SK-N-SH treated with all-trans-retinoic acid at 6 μM for 48 hours (cell line): ENCODE results near the gene ATP11A.

Experiments
- ATAC-seq: fragments of 200-7000 bp; cut with Tn5 transposase; 3 replicates; pipeline ENCODE4 v1.9.1; 2020; ENCODE audit warnings: mild to moderate bottlenecking, moderate library complexity
- ARNTL ChIP-seq: fragments of 450-650 bp; formaldehyde crosslinking; IDR thresholded peaks from 2 replicates; pipeline ENCODE4 v1.5.0; 2020; ENCODE audit warnings: low read depth, mild to moderate bottlenecking, moderate library complexity, borderline replicate concordance
- BACH2 ChIP-seq: fragments of 250-450 bp; sonication (Bioruptor Pico); IDR thresholded peaks from 2 replicates; pipeline ENCODE4 v1.9.0; 2021; ENCODE audit warnings: mild to moderate bottlenecking, borderline replicate concordance
- CREB5 ChIP-seq: fragments of 250-450 bp; sonication (Bioruptor Pico); IDR thresholded peaks from 2 replicates; pipeline ENCODE4 v1.5.1; 2020; ENCODE audit warnings: low read depth, mild to moderate bottlenecking, moderate library complexity
- CSRNP3 ChIP-seq: fragments of 250-450 bp; sonication (Bioruptor Pico); IDR thresholded peaks from 2 replicates; pipeline ENCODE4 v1.5.1; 2021; ENCODE audit warnings: mild to moderate bottlenecking, moderate library complexity
- ESRRG ChIP-seq: fragments of 250-450 bp; sonication (Bioruptor Pico); IDR thresholded peaks from 2 replicates; pipeline ENCODE4 v1.6.1; 2021; ENCODE audit warnings: mild to moderate bottlenecking
- GLIS3 ChIP-seq: fragments of 250-450 bp; sonication (Bioruptor Pico); IDR thresholded peaks from 2 replicates; pipeline ENCODE4 v1.5.0; 2020; ENCODE audit warnings: mild to moderate bottlenecking, moderate library complexity
- ISL1 ChIP-seq: fragments of 250-450 bp; sonication (Bioruptor Pico); IDR thresholded peaks from 2 replicates; pipeline ENCODE4 v2.1.2; 2022; ENCODE audit warnings: mild to moderate bottlenecking, moderate library complexity
- OSR1 ChIP-seq: fragments of 250-450 bp; sonication (Bioruptor Pico); IDR thresholded peaks from 2 replicates; pipeline ENCODE4 v1.8.0; 2022; ENCODE audit warnings: moderate library complexity, mild to moderate bottlenecking, inconsistent platforms
- PATZ1 ChIP-seq: fragments of 250-450 bp; sonication (Bioruptor Pico); IDR thresholded peaks from 2 replicates; pipeline ENCODE4 v1.8.0; 2020; ENCODE audit warnings: mild to moderate bottlenecking, moderate library complexity, borderline replicate concordance
- POU6F1 ChIP-seq: fragments of 250-450 bp; sonication (Bioruptor Pico); IDR thresholded peaks from 2 replicates; pipeline ENCODE4 v1.8.0; 2021; ENCODE audit warnings: low read depth, mild to moderate bottlenecking, moderate library complexity, borderline replicate concordance
- PPARA ChIP-seq: fragments of 250-450 bp; sonication (Bioruptor Pico); IDR thresholded peaks from 2 replicates; pipeline ENCODE4 v1.5.0; 2020; ENCODE audit warnings: mild to moderate bottlenecking, borderline replicate concordance
- RARB ChIP-seq: fragments of 250-450 bp; sonication (Bioruptor Pico); IDR thresholded peaks from 2 replicates; pipeline ENCODE4 v1.8.0; 2021; ENCODE audit warnings: mild to moderate bottlenecking, moderate library complexity
- TCF4 ChIP-seq: fragments of 250-450 bp; sonication (Bioruptor Pico); IDR thresholded peaks from 2 replicates; pipeline ENCODE4 v1.8.0; 2021; ENCODE audit warnings: mild to moderate bottlenecking, moderate library complexity, borderline replicate concordance
- TOX ChIP-seq: fragments of 250-450 bp; sonication (Bioruptor Pico); IDR thresholded peaks from 2 replicates; pipeline ENCODE4 v1.8.0; 2021; ENCODE audit warnings: mild to moderate bottlenecking, moderate library complexity, borderline replicate concordance
- TSHZ2 ChIP-seq: fragments of 250-450 bp; sonication (Bioruptor Pico); IDR thresholded peaks from 2 replicates; pipeline ENCODE4 v1.5.0; 2020; ENCODE audit warnings: mild to moderate bottlenecking, moderate library complexity
- ZC3H10 ChIP-seq: fragments of 250-450 bp; sonication (Bioruptor Pico); IDR thresholded peaks from 2 replicates; pipeline ENCODE4 v1.5.1; 2021; ENCODE audit warnings: mild to moderate bottlenecking, moderate library complexity
- ZFP3 ChIP-seq: fragments of 250-450 bp; sonication (Bioruptor Pico); IDR thresholded peaks from 2 replicates; pipeline ENCODE4 v1.5.0; 2020; ENCODE audit warnings: mild to moderate bottlenecking, moderate library complexity
- ZFP30 ChIP-seq: fragments of 450-650 bp; formaldehyde crosslinking; IDR thresholded peaks from 2 replicates; pipeline ENCODE4 v1.5.0; 2022; ENCODE audit warnings: mild to moderate bottlenecking, moderate library complexity
- ZNF565 ChIP-seq: fragments of 450-650 bp; formaldehyde crosslinking; conservative IDR thresholded peaks from 2 replicates; pipeline ENCODE4 v1.5.0; 2020; ENCODE audit warnings: low read depth, mild to moderate bottlenecking, moderate library complexity
- ZNF70 ChIP-seq: fragments of 450-650 bp; formaldehyde crosslinking; IDR thresholded peaks from 2 replicates; pipeline ENCODE4 v1.5.0; 2020; ENCODE audit warnings: mild to moderate bottlenecking, moderate library complexity
- ZNF8 ChIP-seq: fragments of 450-650 bp; formaldehyde crosslinking; IDR thresholded peaks from 2 replicates; pipeline ENCODE4 v1.5.0; 2020; ENCODE audit warnings: mild to moderate bottlenecking, moderate library complexity

The ATP11A gene

GRCh38 chr13:112802802-112803195 is 113.0 kb downstream of the ATP11A start:
- ATAC-seq, result no peak
- no peak for TF ChIP-seq ARNTL (CRISPR knock-in tag)
- no peak for TF ChIP-seq GLIS3 (CRISPR knock-in tag)
- TF ChIP-seq TCF4 (CRISPR knock-in tag), result no peak
- TF ChIP-seq ZFP30, result no peak
- TF ChIP-seq ZC3H10 (CRISPR knock-in tag), result no peak
- TF ChIP-seq ESRRG (CRISPR knock-in tag), result no peak
- no peak for TF ChIP-seq ZFP3 (CRISPR knock-in tag)
- no peak for TF ChIP-seq PPARA (CRISPR knock-in tag)
- no peak for TF ChIP-seq OSR1 (CRISPR knock-in tag)
- TF ChIP-seq CSRNP3 (CRISPR knock-in tag), result no peak
- no peak for TF ChIP-seq CREB5 (CRISPR knock-in tag)
- no peak for TF ChIP-seq ZNF70 (CRISPR knock-in tag)

- TF ChIP-seq CREB5 (CRISPR knock-in tag) (no peak), POU6F1 (no peak), ISL1 (CRISPR knock-in tag) (no peak)
- ATAC-seq, result no peak
These were observed 113.6 kb downstream of the ATP11A start for GRCh38 chr13:112803422-112803821.

GRCh38 chr13:112804374-112804773 is 114.5 kb downstream of the ATP11A start:
- no peak for ATAC-seq
- TF ChIP-seq CREB5 (CRISPR knock-in tag), result no peak
- TF ChIP-seq PPARA (CRISPR knock-in tag), result no peak
- no peak for TF ChIP-seq ZNF8
- TF ChIP-seq ZNF565 (CRISPR knock-in tag), result no peak
- TF ChIP-seq OSR1 (CRISPR knock-in tag), result no peak
- TF ChIP-seq POU6F1, result no peak
- TF ChIP-seq GLIS3 (CRISPR knock-in tag), result no peak
- no peak for TF ChIP-seq BACH2
- no peak for TF ChIP-seq ESRRG (CRISPR knock-in tag)
- TF ChIP-seq ZFP30, result no peak
- no peak for TF ChIP-seq RARB (CRISPR knock-in tag)
- TF ChIP-seq TOX (CRISPR knock-in tag), result no peak
- no peak for TF ChIP-seq PATZ1
- TF ChIP-seq ISL1 (CRISPR knock-in tag), result no peak
- no peak for TF ChIP-seq ARNTL (CRISPR knock-in tag)
- TF ChIP-seq TSHZ2 (CRISPR knock-in tag), result no peak
- no peak for TF ChIP-seq TCF4 (CRISPR knock-in tag)
- no peak for TF ChIP-seq ZNF70 (CRISPR knock-in tag)
